ENCODE data around the gene CEP128.

DNA sequence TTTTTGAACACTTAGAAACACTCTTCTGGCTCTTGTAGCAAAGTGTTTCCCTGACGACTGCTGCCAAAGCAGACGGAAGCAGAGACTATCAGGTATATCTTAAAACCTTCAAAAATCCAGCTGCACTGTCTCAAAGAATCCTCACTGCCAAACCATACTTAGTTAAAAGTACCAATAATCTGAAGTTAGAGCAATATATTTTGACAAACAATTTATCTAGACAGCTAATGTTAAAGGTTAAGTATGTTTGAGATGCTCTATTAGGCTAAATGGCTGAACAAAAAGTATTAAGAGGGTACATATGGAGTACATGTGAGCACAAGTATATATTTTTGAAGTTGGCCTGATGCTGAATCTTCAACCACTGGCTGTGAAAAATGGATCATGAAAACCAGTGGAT lies 398.3 kb downstream of the CEP128 start:
- no peak for TF ChIP-seq CTCF (IDR thresholded peaks at IDR 0.05)
- no peak for TF ChIP-seq EP300 (IDR thresholded peaks at IDR 0.05)

Data from suprapubic skin (tissue), 3 donors.